Sciatic nerve (tissue), 2 donors: ENCODE data around the gene RABIF. TPM values are rescaled to one million over a fixed set of nuclear protein-coding genes. Genes with fewer than 3 reads are reported as not detected.
"Not testable (repeated sequence)": the region's sequence is repeated elsewhere in the genome, so short reads cannot be mapped to it uniquely, and the experiment has no call there.

Experiments
- ATAC-seq: fragments of 200-7000 bp; cut with Tn5 transposase; one replicate; pipeline ENCODE4 v1.9.1; 2020; ENCODE audit warnings: mild to moderate bottlenecking, moderate library complexity
- DNase-seq: peaks from one replicate; pipeline ENCODE4 v3.0.0-alpha.2; 2020; ENCODE audit warnings: low spot score
- intact Hi-C: fragments of 100-400 bp; cut with DNase I; formaldehyde crosslinking; loops from one replicate; pipeline ENCODE4 v1.14.2; 2022
- total RNA-seq: library from RNA; stranded (reverse); fragmentation: NEBNext Ultra II Directional; extraction: Animal tissue kit (Norgen Biotek cat#: 25700); gene quantifications from one replicate; pipeline ENCODE4 v1.2.1, GENCODE V29; 2021
- donor health status: DM: no; HTN: no; CAD: no.
- donor health status: DM: no; HTN: no; CAD: no.

The RABIF gene
- 5.3 TPM for total RNA-seq

DNA sequence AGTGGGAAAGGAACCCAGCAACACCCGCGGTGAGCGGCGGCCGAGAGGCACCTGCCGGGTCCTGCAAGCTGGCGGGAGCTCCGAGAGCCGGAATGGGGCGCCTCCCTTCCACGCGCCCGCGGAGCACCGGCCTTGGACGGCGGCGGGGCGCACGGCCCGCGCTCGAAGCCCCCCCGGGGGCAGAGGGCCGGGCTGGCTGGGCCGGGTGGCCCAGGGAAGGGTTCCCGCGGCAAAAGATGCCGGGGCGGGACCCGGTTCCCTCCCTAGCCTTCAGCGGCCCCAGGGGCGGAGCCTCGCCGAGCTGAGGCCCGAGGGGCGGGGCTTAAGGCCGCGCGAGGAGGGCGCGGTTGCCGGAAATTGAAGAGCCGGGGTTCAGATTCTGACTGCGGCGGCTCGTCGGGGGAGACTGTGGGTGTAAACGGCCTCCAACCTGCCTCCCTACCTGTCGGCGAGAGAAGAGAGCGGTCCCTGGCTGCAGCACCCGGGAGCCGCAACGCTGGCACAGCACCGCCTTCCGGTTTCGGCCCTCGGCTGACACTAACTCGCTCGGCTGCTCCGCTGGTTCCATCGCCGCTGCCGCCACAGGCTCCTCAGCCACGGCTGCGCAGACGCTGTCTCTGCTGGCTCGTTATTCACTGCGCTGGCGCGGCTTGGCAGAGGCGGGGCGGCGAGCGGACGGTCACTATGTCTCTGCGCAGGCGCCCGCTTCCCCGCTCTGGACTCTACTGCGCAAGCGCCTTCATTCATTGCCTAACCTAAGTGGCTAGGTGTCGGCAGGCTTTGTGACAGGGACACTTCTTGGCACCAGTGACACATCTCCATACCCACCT is at the start of gene RABIF:
Gene RABIF (minus strand): TSS at position 619 of the 830 bp plus-strand sequence. CDS start 51 bp downstream, at position 568.
- peak; percentile 97 for DNase-seq
- peak; percentile 100 for ATAC-seq
- intact Hi-C loops, result no loop called here

GRCh38 chr1:202938287-202938925 is 49.5 kb upstream of the RABIF start:
- no peak for DNase-seq
- ATAC-seq, result no peak
- intact Hi-C loops, result no loop called here

DNA sequence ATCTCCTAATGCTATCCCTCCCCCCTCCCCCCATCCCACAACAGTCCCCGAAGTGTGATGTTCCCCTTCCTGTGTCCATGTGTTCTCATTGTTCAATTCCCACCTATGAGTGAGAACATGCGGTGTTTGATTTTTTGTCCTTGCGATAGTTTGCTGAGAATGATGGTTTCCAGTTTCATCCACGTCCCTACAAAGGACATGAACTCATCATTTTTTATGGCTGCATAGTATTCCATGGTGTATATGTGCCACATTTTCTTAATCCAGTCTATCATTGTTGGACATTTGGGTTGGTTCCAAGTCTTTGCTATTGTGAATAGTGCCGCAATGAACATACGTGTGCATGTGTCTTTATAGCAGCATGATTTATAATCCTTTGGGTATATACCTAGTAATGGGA is 47.5 kb upstream of the RABIF start:
- intact Hi-C loops, ATAC-seq: not testable (repeated sequence)

GRCh38 chr1:202935844-202936243 is 46.9 kb upstream of the RABIF start:
- intact Hi-C loops, result no loop called here
- DNase-seq (no peak), ATAC-seq (no peak)

More for the DNA sequence above, 47.5 kb upstream of the RABIF start:
- not testable (repeated sequence) for DNase-seq

DNA sequence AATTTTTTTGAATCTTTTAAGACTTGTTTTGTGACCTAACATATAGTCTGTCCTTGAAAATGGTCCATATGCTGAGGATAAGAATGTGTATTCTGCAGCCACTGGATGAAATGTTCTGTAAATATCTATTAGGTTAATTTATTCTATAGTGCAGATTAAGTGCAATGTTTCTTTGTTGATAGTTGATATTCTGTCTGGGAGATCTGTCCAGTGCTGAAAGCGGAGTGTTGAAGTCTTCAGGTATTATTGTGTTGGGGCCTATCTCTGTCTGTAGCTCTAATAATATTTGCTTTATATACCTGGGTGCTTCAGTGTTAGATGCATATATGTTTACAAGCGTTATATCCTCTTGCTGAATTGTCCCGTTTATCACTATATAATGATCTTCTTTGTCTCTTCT is 45.8 kb upstream of the RABIF start:
- DNase-seq, result no peak
- intact Hi-C loops, result no loop called here
- no peak for ATAC-seq

DNA sequence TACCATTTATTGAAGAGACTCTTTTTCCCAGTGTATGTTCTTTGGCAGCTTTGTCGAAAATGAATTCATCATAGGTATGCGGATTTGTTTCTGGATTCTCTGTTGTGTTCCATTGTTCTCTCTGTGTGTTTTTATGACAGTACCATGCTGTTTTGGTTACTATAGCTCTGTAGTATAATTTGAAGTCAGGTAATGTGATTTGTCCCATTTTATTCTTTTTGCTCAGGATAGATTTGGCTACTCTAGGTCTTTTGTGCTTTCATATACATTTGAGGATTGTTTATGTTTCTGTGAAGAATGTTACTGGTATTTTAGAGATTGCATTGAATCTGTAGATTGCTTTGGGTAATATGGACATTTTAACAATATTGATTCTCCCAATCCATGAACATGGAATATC is 43.5 kb upstream of the RABIF start:
- ATAC-seq (no peak), DNase-seq (no peak)
- intact Hi-C loops, result no loop called here

- DNase-seq, result peak; percentile 99
- intact Hi-C loops, result no loop called here
- ATAC-seq, result peak; percentile 99
These were observed 37.9 kb upstream of the RABIF start, which contains the start of gene KLHL12 for GRCh38 chr1:202926581-202927491. Gene KLHL12, minus strand, starts transcription at chr1:202927234. Its CDS starts 2,072 bp downstream, at chr1:202925162.

- ATAC-seq (no peak), DNase-seq (no peak)
- intact Hi-C loops, result no loop called here
These were observed 34.6 kb upstream of the RABIF start for GRCh38 chr1:202923533-202923932.

- ATAC-seq, result no peak
- DNase-seq, result no peak
- intact Hi-C loops, result no loop called here
These were observed 30.7 kb upstream of the RABIF start for GRCh38 chr1:202919615-202920014.

DNA sequence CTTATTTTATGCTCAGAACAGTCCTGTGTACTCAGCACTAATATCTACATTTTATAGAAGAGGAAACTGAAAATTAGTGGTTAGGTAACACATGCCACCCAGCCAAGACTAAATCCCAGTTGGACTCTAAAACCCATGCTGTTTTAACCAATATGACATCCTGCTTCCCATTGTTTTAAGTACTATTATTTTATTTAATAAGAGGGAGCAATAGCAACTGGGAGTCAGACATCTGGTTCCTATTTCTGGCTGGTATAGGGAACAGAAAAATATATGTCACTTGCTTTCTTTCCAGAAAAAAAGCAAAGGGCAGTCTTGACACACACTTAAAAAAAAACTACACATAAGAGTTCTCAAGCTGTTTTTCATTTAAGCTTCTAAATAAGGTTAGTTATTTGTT is 26.2 kb upstream of the RABIF start:
- DNase-seq (no peak), ATAC-seq (no peak)
- intact Hi-C loops, result no loop called here

DNA sequence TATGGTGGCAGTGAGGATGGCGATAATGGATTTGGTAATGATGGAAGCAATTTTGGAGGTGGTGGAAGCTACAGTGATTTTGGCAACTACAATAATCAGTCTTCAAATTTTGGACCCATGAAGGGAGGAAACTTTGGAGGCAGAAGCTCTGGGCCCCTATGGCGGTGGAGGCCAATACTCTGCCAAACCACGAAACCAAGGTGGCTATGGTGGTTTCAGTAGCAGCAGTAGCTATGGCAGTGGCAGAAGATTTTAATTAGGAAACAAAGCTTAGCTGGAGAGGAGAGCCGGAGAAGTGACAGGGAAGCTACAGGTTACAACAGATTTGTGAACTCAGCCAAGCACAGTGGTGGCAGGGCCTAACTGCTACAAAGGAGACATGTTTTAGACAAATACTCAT is 23.5 kb upstream of the RABIF start:
- DNase-seq, ATAC-seq, intact Hi-C loops: not testable (repeated sequence)

DNA sequence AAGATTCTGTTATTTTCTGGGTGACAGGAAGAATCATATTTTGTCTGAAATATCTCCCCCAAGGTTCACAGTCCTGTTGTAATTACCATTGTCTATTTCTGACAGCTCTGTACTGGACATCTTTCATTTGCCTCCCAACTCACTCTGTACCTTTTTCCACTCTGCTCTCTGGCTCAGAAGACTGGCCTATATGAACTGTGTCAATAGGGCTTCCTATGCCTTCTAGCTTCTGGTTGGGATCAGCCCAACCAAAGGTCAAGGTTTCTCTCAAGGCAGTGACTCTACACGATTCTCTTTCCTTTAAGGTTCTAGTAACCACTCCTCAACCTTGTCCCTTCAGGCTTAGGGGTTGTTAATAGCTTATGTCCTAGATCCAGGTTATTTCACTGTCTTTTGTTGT is 20.5 kb upstream of the RABIF start:
- DNase-seq (no peak), ATAC-seq (no peak)
- intact Hi-C loops, result no loop called here

- ATAC-seq, result no peak
- intact Hi-C loops, result no loop called here
These were observed 20.0 kb upstream of the RABIF start for GRCh38 chr1:202908998-202909397.

DNA sequence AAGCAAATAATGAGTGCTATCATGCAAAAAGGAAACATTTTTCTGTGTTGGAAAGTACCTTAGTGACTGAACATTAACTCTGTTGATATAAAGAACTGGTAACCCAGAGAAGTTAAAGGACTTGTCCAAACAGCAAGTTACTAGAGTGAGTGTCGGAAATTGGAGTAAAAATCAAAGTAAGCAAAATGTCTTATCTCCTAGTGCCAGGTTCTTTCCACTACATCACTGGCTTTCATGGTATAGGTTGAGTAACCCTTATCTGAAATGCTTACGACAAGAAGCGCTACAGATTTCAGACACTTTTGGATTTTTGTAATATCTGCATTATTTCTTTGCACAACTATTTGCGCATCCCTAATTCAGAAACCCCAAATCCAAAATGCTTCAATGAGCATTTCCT is 16.4 kb upstream of the RABIF start:
- DNase-seq, result no peak
- ATAC-seq, result no peak
- intact Hi-C loops, result no loop called here

More at GRCh38 chr1:202908998-202909397, 20.0 kb upstream of the RABIF start:
- DNase-seq, result no peak

- intact Hi-C loops, DNase-seq, ATAC-seq: not testable (repeated sequence)
These were observed 14.9 kb upstream of the RABIF start for GRCh38 chr1:202903808-202904207.

DNA sequence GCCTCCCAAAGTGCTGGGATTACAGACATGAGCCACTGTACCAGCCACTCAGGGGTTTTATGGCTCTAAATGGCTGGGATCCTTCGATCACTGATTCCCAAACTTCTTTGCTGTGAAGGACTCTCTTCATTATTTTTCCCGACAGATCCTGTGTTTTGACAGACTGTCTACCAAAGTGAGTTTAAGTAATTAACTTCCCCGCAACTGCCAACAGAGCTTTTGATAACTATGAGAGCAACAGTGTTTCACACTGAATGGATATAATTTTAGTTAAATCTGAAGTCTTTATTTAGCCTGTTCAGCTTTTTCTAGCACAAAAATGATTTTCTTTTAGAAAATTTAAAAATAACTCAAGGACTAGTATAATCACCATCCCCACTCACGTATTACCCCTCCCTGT is 12.6 kb upstream of the RABIF start:
- intact Hi-C loops, result no loop called here
- DNase-seq (no peak), ATAC-seq (no peak)

DNA sequence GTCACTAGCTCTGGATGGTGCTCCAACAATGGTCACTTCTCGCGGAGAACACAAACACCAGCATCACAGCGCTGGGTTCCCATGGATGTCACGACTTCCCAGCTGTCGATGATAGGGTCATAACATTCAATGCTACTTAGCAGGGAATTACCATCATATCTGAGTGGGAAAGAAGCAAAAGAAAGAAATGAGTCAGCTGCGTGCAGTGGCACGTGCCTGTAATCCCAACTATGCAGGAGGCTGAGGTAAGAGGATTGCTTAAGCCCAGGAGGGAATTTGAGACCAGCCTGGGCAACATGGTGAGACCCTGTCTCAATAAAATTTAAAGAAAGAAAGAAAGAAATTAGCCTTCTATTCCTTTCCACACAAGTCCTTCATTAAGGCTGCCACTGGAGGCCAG is 3.6 kb upstream of the RABIF start:
- intact Hi-C loops, result no loop called here
- ATAC-seq (no peak), DNase-seq (no peak)

DNA sequence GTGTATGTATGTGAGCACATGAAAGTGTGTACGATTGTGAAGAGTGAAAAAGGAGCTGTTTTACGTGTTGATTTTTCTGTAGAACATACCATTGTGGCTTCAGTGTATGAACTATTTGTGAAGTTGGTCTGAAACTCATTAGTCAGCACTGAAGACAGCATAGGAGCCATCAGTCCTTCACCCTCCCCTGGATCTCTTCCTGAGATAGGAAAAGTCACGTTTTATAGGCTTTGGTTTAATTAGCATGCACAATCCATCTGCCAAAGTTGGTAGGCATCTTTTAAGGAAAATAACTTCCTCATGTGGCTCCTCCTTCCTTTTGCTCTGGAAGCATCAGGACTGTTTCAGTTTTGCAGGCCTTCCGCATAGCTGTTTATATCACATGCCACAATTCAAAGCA is 1.4 kb upstream of the RABIF start:
- ATAC-seq (no peak), DNase-seq (no peak)
- intact Hi-C loops, result no loop called here

- DNase-seq (no peak), ATAC-seq (no peak)
- intact Hi-C loops, result no loop called here
These were observed 773 bp downstream of the RABIF start for GRCh38 chr1:202888221-202888530.
